ENCODE measurements around the gene HS2ST1. TPM values are rescaled to one million over a fixed set of nuclear protein-coding genes. Genes with fewer than 3 reads are reported as not detected.

Gene HS2ST1
- total and polyA plus RNA-seq, 4 donors = 5.4 to 11.8 (median 8.2) TPM

GRCh38 chr1:87115891-87116290 is 201.5 kb downstream of the HS2ST1 start:
- no peak for DNase-seq (ENCODE audit: low spot score)
- no peaks in the 10 kb centered on the region for H3K36me3 ChIP-seq (ENCODE audit: control insufficient read depth in 4 of 4, insufficient read depth in 3 of 4, low read depth in 1 of 4, low read length in 3 of 4)
- TF ChIP-seq ATF3 (IDR thresholded peaks at IDR 0.05) (no peak), NR2F2 (IDR thresholded peaks at IDR 0.05) (no peak), REST (IDR thresholded peaks at IDR 0.05) (no peak), RAD21 (IDR thresholded peaks at IDR 0.05) (no peak), HNF4G (IDR thresholded peaks at IDR 0.05) (no peak), GABPA (IDR thresholded peaks at IDR 0.05 in 1 of 2, conservative IDR thresholded peaks at IDR 0.05 in 1 of 2) (no peak), SP1 (IDR thresholded peaks at IDR 0.05) (no peak), RXRA (IDR thresholded peaks at IDR 0.05) (no peak), TAF1 (conservative IDR thresholded peaks at IDR 0.05) (no peak), YY1 (IDR thresholded peaks at IDR 0.05) (no peak), EGR1 (IDR thresholded peaks at IDR 0.05; ENCODE audit: low read depth in 2 of 2) (no peak), CTCF (IDR thresholded peaks at IDR 0.05; ENCODE audit: low read depth, low read length, missing input control) (no peak)
- no peak overlapping the region for H3K4me3 ChIP-seq (ENCODE audit: low read depth in 1 of 3, low read length in 3 of 3)
- WGBS = 82% methylated on average over 3 of the region's 3 CpGs
- no peak overlapping the region for H3K27ac ChIP-seq (ENCODE audit: low read depth in 1 of 2, low read length in 2 of 2)
- H3K4me1 ChIP-seq (ENCODE audit: control insufficient read depth in 4 of 4, insufficient read depth in 4 of 4, low read length in 3 of 4) = no peaks in the 10 kb centered on the region
- no peak overlapping the region for H3K9ac ChIP-seq (ENCODE audit: low read depth in 1 of 2, low read length in 2 of 2)
- H3K27me3 ChIP-seq (ENCODE audit: control insufficient read depth in 4 of 4, insufficient read depth in 4 of 4, low read length in 3 of 4) = no peaks in the 10 kb centered on the region
- H3K9me3 ChIP-seq (ENCODE audit: control insufficient read depth in 4 of 4, low read length in 3 of 4) = no peaks in the 10 kb centered on the region

- no peak overlapping the region for H3K4me3 ChIP-seq (ENCODE audit: low read depth in 1 of 3, low read length in 3 of 3)
- no peaks in the 10 kb centered on the region for H3K27me3 ChIP-seq (ENCODE audit: control insufficient read depth in 4 of 4, insufficient read depth in 4 of 4, low read length in 3 of 4)
- H3K27ac ChIP-seq (ENCODE audit: low read depth in 1 of 2, low read length in 2 of 2) = no peak overlapping the region
- no peak for TF ChIP-seq TAF1 (conservative IDR thresholded peaks at IDR 0.05)
- no peak for TF ChIP-seq ZBTB33 (IDR thresholded peaks at IDR 0.05)
- TF ChIP-seq YY1 (IDR thresholded peaks at IDR 0.05) = no peak
- no peak for TF ChIP-seq RAD21 (IDR thresholded peaks at IDR 0.05)
- no peak for TF ChIP-seq NR2F2 (IDR thresholded peaks at IDR 0.05)
- no peak overlapping the region for H3K9ac ChIP-seq (ENCODE audit: low read depth in 1 of 2, low read length in 2 of 2)
- WGBS = 92% methylated on average over 7 of the region's 7 CpGs
- H3K36me3 ChIP-seq (ENCODE audit: control insufficient read depth in 4 of 4, insufficient read depth in 3 of 4, low read depth in 1 of 4, low read length in 3 of 4) = no peaks in the 10 kb centered on the region
- no peaks in the 10 kb centered on the region for H3K9me3 ChIP-seq (ENCODE audit: control insufficient read depth in 4 of 4, low read length in 3 of 4)
- no peak for DNase-seq (ENCODE audit: low spot score)
- H3K4me1 ChIP-seq (ENCODE audit: control insufficient read depth in 4 of 4, insufficient read depth in 4 of 4, low read length in 3 of 4) = no peaks in the 10 kb centered on the region
These were observed 203.4 kb downstream of the HS2ST1 start for GRCh38 chr1:87117761-87118368.

Data from liver (tissue), 9 donors.